Astrocyte (in vitro differentiated cells and primary cell): Measurements from ENCODE around the gene MYRIP.

ENCODE experiments used
- EZH2 ChIP-seq: IDR thresholded peaks from 2 replicates; pipeline ENCODE4 v1.6.1; 2012; ENCODE audit warnings: mild to moderate bottlenecking, low read length, inconsistent platforms; ENCODE audit not compliant: insufficient read depth
- TF ChIP-seq, protein P1 (sequence below): IDR thresholded peaks from 2 replicates; pipeline ENCODE4 v1.5.1; 2011; ENCODE audit warnings: low read depth, mild to moderate bottlenecking, inconsistent platforms, low read length, moderate library complexity; ENCODE audit not compliant: insufficient read depth

DNA sequence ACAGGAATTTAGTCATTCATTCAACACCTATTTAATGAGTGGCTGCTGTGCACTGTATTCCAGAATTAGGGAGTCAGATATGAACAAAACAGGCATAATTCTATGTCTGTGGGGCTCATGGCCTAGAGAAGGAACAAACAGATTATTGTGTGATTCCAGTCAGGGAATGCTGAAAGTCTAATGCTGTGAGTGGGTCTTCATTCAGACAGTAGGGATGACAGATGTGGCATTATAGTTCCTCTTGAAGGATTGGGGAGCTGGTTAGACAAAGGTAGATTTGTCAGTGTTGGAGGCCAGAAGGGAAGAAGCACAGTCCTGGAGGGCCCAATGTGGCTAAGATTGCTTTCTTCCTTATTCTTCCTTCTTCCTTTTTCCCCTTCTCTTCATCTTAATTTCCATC, 273.7 kb downstream of the MYRIP start:
- TF ChIP-seq, protein P1, sequence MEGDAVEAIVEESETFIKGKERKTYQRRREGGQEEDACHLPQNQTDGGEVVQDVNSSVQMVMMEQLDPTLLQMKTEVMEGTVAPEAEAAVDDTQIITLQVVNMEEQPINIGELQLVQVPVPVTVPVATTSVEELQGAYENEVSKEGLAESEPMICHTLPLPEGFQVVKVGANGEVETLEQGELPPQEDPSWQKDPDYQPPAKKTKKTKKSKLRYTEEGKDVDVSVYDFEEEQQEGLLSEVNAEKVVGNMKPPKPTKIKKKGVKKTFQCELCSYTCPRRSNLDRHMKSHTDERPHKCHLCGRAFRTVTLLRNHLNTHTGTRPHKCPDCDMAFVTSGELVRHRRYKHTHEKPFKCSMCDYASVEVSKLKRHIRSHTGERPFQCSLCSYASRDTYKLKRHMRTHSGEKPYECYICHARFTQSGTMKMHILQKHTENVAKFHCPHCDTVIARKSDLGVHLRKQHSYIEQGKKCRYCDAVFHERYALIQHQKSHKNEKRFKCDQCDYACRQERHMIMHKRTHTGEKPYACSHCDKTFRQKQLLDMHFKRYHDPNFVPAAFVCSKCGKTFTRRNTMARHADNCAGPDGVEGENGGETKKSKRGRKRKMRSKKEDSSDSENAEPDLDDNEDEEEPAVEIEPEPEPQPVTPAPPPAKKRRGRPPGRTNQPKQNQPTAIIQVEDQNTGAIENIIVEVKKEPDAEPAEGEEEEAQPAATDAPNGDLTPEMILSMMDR: no peak
- TF ChIP-seq EZH2: no peak
